NOMO-1 treated with DMSO at 0.1 percent for 48 hours (cell line): ENCODE results near the gene PBX4.

ENCODE experiments used
- DNase-seq: peaks from one replicate; lab custom pipeline; 2025; ENCODE audit not compliant: unreplicated experiment; lab: John Stamatoyannopoulos, UW

The PBX4 gene

DNA sequence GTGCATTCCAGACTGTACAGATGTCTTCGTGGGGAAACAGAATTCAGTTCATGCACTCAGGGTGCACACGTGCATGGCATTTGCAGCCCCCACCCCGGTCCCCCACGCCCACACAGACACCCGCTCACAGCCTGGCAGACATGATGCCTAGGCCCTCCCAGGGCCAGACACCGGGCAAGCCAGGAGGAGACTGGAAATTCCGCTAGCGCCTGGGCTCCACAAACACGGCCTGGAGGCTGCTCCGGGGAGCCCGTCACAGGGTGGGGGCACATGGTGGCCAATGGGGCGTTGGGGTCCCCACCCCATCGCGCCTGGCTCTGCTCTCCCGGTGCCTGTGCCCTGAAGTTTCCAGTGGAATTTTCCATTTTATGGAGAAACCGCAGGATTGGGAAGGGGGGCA, 76.9 kb downstream of the PBX4 start:
- DNase-seq, result no peak

DNA sequence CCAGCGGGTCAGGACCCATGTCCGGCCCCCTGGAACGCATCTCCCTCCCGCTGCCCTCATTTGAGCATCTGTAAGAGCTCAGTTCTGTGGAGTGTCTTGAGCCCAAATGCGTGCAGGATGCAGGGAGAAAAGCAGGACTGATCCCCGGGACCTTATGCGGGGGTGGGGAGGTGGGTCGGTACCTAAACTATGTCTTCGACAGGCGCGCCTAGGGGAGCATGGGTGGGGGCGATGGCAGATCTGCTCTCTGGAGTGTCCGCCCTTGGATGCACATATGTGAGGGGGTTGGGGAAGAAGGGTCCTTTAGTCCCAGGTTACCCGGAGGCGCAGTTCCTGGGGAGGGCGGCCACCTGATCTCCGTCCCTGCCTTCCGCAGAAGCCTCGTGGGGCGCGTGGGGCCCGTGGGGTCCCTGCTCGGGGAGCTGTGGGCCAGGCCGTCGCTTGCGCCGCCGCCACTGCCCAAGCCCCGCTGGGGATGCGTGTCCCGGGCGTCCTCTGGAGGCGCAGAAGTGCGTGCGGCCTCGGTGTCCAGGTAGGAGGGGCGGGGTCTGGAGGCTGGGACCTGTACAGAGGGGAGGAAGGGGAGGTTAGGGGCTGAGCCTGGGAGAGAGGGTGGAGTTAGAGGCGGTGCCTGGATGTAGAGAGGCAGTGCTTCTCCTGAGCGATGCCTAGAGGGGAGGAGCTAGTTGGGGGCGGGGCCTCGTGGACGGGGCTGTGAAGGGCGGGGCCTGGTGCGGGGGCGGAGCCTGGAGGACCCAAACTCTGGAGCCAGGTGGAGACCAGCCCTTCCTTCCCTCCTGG, 77.6 kb downstream of the PBX4 start:
- DNase-seq, result no peak

- no peak for DNase-seq
These were observed 78.3 kb downstream of the PBX4 start for GRCh38 chr19:19540064-19540714.

GRCh38 chr19:19539698-19540063, 78.8 kb downstream of the PBX4 start:
- DNase-seq, result no peak

GRCh38 chr19:19538785-19539166, 79.7 kb downstream of the PBX4 start:
- no peak for DNase-seq

- no peak for DNase-seq
These were observed 80.3 kb downstream of the PBX4 start, which contains the start of gene CILP2 for GRCh38 chr19:19538061-19538784. CILP2 (plus strand) TSS chr19:19538265; CDS start chr19:19538350, 85 bp downstream.

DNA sequence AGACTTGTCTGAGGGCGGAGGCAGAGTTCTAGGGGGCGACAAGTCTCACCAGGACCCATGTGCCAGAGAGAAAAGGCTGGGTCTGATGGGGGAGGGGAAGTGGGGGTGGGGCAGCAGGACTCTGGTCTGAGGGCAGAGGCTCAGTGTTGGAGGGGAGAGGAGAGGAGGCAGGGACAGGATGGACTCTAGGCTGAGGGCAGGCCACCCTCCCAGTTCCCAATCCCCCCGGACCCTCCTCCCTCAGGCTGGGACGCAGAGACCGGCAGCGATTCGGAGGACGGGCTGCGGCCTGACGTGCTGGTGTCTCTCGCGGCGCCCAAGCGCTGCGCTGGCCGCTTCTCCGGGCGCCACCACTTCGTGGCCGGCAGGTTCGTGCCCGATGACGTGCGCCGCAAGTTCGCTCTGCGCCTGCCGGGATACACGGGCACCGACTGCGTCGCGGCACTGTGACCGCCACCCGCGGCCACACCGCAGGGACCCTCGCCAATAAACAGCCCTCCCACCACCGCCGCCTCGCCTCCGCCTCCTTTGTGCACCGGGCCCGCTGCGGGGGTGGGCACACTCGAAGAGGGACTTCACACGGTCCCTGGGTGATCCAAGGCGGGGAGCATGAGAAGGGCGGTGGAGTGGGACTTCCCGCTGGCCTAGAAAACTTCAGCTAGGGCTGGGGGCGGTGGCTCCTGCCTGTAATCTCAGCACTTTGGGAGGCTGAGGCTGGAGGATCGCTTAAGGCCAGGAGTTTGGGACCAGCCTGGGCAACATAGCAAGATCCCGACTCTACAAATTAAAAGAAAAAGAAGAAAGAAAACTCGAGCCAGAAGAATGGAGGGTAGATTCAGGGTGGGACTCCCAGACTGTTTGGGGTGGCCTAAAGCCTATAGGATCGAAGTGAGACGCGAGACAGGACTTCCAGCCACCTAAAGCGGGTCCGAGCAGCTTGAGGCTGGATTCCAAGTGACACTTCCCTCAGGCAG, 81.1 kb downstream of the PBX4 start:
- no peak for DNase-seq

DNA sequence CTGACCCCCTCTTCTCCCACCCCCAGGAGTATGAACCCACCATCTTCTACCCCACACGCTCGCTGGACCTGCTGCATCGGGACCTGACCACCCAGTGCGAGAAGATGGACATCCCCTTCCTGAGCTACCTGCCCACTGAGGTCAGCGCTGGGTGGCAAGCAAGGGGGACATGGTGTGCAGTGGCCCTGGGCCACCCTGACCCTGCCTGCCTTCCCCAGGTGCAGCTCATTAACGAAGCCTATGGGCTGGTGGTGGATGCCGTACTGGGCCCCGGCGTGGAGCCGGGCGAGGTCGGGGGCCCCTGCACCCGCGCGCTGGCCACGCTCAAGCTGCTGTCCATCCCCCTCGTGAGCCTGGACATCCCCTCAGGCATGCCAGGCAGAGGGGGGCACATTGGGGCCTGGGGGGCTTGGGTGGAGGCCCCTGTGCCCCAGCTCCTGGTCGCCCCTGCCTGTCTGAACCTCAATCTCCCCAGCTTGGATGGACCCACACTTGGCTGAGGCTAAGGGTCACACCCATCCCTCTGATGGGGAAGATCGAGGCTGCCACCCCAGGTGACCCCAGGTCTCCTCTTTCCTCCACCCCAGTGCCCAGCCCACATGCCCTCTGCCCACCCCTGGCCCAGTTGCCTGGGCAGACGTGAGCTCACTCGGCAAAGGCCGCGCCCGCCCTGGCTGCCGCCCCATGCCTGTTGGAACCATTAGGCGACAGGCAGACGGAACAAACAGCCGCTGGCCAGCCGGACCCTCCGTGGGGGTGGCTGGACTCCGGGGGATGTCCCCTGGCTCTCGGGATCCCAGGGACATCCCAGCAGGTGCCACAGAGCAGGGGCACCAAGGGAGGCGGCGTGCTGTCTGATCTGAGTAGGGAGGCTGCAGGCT, 82.9 kb downstream of the PBX4 start:
- no peak for DNase-seq

- DNase-seq, result no peak
These were observed 83.8 kb downstream of the PBX4 start for GRCh38 chr19:19534556-19535265.

DNA sequence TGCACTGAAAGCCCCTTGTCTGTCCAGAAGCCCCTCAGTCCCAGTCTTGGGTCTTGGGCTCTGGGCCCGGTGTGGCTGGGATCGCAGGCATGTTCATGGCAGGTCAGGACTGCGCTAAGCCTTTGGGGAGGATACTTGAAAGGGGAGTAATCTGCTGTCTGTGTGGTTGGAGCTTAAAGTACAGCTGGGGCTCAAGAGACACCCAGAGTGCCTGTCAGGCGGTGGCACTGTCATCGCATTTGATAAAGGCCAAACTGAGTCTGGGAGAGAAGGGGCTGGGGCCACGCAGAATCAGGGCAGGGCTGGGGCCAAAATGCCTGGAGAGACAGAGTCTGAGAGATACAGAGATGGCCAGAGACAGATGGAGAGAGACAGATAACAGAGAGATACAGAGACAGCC, 84.6 kb downstream of the PBX4 start:
- no peak for DNase-seq

DNA sequence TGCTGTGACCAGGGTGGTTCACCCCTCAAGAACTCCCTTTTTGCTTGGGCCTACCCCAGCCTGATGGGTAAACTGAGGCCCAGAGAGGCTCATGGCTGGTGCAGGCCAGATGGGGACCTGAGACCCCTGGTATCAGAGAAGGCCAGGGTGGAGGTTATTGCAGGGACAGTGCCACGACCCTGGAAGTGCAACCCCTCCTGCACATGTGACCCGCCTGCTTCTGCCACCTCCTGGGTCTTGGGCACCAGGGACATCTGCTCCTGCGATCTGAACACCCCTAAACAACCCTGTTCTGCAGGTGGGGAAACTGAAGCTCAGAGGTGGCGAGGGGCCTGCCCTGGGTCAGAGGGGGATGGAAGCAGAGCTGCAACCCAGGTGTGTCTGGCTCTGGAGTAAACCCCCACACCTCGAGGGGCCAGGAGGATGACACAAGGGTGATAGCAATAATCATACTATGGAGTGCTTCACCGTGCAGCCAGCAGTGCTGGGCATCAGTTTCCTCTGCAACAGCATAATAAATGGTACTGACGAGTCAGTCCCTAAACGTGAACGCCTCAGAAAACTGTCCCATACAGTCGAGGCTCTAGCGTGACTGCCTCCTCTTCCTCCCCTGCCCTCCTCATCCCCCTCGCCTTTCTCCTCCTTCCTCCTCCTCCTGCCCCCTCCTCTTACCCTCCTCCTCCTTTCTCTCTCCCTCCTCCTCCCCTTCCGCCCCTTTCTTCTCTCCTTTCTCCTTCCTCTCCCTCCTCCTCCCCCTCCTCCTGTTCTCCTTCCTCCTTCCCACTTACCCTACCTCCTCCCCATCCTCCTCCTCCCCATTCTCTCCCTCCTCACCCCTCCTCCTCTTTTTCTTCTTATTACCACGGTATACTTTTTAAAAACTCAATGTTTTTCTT, 85.4 kb downstream of the PBX4 start:
- DNase-seq, result no peak

DNA sequence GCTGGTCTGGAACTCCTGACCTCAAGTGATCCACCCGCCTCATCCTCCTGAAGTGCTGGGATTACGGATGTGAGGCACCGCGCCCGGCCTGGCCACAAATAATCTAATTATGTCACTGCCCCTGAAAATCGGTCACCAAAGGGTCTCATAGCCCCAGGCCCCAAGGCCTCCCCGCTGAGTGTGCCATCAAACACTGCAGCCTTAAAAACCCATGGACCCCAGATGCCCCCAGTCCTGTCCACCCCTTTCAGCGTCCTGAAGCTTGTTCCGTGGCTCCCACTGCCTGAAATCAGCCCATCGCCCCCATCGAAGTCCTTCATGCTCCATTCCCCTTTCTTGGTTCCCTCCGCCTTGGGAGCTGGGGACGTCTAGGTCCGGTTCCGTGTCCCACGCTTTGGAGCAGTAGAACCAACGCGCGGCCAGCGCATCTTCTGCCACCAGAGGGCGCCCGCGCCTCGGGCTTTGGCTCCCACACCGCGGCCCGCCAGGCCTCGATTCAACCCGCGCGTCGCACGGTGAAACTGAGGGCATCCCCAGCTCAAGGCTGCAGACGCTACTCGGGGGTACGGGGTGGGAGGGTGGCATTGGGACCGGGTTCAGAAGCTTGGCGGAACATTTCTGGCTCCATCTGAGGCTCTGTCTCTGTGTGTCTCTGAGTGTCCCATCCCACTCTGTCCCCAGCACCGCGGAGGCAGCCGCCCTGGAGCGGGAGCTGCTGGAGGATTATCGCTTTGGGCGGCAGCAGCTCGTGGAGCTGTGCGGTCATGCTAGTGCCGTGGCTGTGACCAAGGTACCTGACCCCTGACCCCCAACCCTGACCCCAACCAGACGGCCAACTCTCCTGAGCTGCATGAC, 86.3 kb downstream of the PBX4 start:
- DNase-seq, result no peak

DNA sequence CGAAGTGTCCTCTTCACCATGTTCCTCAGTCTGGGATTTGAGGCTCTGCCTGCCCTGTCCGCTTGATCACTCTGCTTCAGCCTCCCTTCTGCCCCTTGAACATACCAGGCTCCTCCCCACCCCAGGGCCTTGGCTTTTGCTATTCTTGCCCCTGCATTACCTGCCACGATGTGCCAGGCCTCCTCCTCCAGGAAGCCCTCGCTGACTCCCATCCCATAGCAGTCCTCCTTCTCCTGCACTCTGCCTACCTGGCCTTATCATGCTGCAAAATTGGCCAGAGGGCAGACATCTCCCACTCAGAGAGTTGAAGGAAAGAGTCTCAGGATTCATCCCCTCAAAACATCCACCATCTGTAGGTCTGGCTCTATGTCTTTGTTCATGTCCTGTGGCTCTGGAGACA, 87.6 kb downstream of the PBX4 start:
- no peak for DNase-seq

DNA sequence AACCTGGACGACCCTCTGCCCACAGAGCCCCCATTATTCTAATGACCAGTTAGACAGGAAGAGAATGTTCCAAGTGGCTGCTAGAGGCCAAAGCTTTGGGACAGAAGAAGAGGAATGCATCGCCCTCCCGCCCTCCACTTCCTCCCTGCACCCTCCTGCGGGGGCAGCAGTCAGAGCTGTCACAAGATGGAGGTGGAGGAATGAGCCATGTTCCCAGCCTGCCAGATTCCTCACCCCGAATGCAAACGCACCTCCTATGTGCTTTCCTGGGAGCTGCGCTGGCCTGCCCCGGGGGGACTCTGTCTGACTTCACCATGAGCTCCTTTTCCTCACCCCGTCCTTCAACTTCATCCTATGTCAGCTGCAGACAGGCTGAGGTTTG, 88.1 kb downstream of the PBX4 start:
- no peak for DNase-seq

DNA sequence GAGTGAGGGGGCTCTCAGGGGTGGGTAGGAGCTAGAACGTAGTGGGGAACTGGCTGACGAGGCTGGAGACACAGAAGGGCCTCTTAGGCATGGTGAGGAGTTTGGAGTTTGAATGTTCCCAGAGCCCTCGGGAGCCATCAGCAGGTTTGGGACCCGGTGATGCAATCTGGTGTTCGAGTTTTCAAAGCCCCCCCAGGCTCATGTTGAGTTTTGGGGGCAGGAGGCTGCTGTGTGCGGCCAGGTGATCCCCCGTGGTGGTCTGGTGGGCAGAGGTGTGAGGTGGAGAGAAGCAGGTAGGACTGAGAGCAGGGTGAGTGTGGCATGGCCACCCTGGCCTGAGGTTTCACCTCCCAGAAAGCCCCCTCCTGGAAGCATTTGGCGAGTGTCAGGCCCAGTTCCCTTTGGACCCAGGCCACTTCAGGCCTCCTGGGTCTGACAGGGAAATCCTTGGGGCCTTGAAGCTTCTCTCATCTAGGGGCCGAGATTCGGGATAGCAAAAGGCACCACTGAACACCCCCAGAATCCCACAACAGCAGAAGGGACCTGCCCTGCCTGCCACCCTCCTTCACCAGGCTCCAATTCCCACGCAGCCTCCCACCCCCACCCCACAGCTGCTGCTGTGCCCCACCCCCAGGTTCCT, 88.6 kb downstream of the PBX4 start:
- no peak for DNase-seq

GRCh38 chr19:19528721-19529490, 89.6 kb downstream of the PBX4 start, which contains the start of gene YJEFN3:
YJEFN3 (plus strand) TSS chr19:19528911; CDS start chr19:19528933, 22 bp downstream.
- DNase-seq, result no peak
